ENCODE results near the gene LDLRAD3. TPM values are rescaled to one million over a fixed set of nuclear protein-coding genes. Genes with fewer than 3 reads are reported as not detected.

The LDLRAD3 gene
- total RNA-seq, 1 donor from 2014 or later: 14.9 TPM

GRCh38 chr11:35986947-35987346, 43.1 kb downstream of the LDLRAD3 start:
- Histone ChIP-seq H2AFZ (ENCODE audit: low read depth, low read length) (no peak overlapping the region), H3K36me3 (ENCODE audit: insufficient read depth, low read length) (no peaks in the 10 kb centered on the region), H3K4me3 (ENCODE audit: insufficient read depth, low read depth, low read length) (no peak overlapping the region), H3K4me2 (ENCODE audit: low read length) (no peak overlapping the region), H3K9me3 (ENCODE audit: insufficient read depth, low read depth, low read length) (no peaks in the 10 kb centered on the region), H3K27ac (ENCODE audit: low read depth, low read length) (no peak overlapping the region), H3K79me2 (ENCODE audit: insufficient read depth, low read length) (peaks cover 20% of the 10 kb centered on the region), H3K9ac (ENCODE audit: low read length) (no peak overlapping the region), H3K27me3 (ENCODE audit: insufficient read depth, low read length) (no peaks in the 10 kb centered on the region), H3K4me1 (ENCODE audit: insufficient read depth, low read length) (peaks cover 7% of the 10 kb centered on the region), H4K20me1 (ENCODE audit: insufficient read depth, low read length) (peaks cover 10% of the 10 kb centered on the region)
- TF ChIP-seq EZH2 (IDR thresholded peaks at IDR 0.05; ENCODE audit: insufficient read depth, low read length) (no peak), CTCF (IDR thresholded peaks at IDR 0.05; ENCODE audit: insufficient read depth, low read depth, low read length) (no peak)
- H3K4me1 Mint-ChIP-seq (ENCODE audit: low read depth, unreplicated experiment): peaks cover 23% of the 10 kb centered on the region
- H3K36me3 Mint-ChIP-seq (ENCODE audit: low read depth, unreplicated experiment): peaks cover 3% of the 10 kb centered on the region
- peaks cover 7% of the 10 kb centered on the region for H3K9me3 Mint-ChIP-seq (ENCODE audit: unreplicated experiment)
- no peak for FAIRE-seq
- DNase-seq (ENCODE audit: low read depth): no peak
- H3K27ac Mint-ChIP-seq (ENCODE audit: unreplicated experiment): no peak overlapping the region
- H3K4me3 Mint-ChIP-seq (ENCODE audit: unreplicated experiment): no peak overlapping the region
- H3K27me3 Mint-ChIP-seq (ENCODE audit: low read depth, unreplicated experiment): no peaks in the 10 kb centered on the region

- Histone ChIP-seq H3K79me2 (ENCODE audit: insufficient read depth, low read length) (peaks cover 14% of the 10 kb centered on the region), H3K4me2 (ENCODE audit: low read length) (no peak overlapping the region), H3K4me3 (ENCODE audit: insufficient read depth, low read depth, low read length) (no peak overlapping the region), H4K20me1 (ENCODE audit: insufficient read depth, low read length) (peaks cover 10% of the 10 kb centered on the region), H3K4me1 (ENCODE audit: insufficient read depth, low read length) (peaks cover 7% of the 10 kb centered on the region), H3K27me3 (ENCODE audit: insufficient read depth, low read length) (no peaks in the 10 kb centered on the region), H3K9me3 (ENCODE audit: insufficient read depth, low read depth, low read length) (no peaks in the 10 kb centered on the region), H3K36me3 (ENCODE audit: insufficient read depth, low read length) (no peaks in the 10 kb centered on the region), H2AFZ (ENCODE audit: low read depth, low read length) (no peak overlapping the region), H3K27ac (ENCODE audit: low read depth, low read length) (no peak overlapping the region), H3K9ac (ENCODE audit: low read length) (no peak overlapping the region)
- Mint-ChIP-seq H3K27me3 (ENCODE audit: low read depth, unreplicated experiment) (no peaks in the 10 kb centered on the region), H3K4me1 (ENCODE audit: low read depth, unreplicated experiment) (peaks cover 22% of the 10 kb centered on the region), H3K4me3 (ENCODE audit: unreplicated experiment) (no peak overlapping the region), H3K36me3 (ENCODE audit: low read depth, unreplicated experiment) (no peaks in the 10 kb centered on the region), H3K27ac (ENCODE audit: unreplicated experiment) (no peak overlapping the region), H3K9me3 (ENCODE audit: unreplicated experiment) (peaks cover 7% of the 10 kb centered on the region)
- no peak for FAIRE-seq
- DNase-seq (ENCODE audit: low read depth): peak; percentile 20
- TF ChIP-seq CTCF (IDR thresholded peaks at IDR 0.05; ENCODE audit: insufficient read depth, low read depth, low read length) (no peak), EZH2 (IDR thresholded peaks at IDR 0.05; ENCODE audit: insufficient read depth, low read length) (no peak)
These were observed 46.3 kb downstream of the LDLRAD3 start for GRCh38 chr11:35990170-35990569.

GRCh38 chr11:35990816-35991215, 47.0 kb downstream of the LDLRAD3 start:
- no peak for TF ChIP-seq CTCF (IDR thresholded peaks at IDR 0.05; ENCODE audit: insufficient read depth, low read depth, low read length)
- TF ChIP-seq EZH2 (IDR thresholded peaks at IDR 0.05; ENCODE audit: insufficient read depth, low read length): no peak
- peaks cover 10% of the 10 kb centered on the region for H4K20me1 ChIP-seq (ENCODE audit: insufficient read depth, low read length)
- no peak overlapping the region for H3K27ac ChIP-seq (ENCODE audit: low read depth, low read length)
- H3K27me3 Mint-ChIP-seq (ENCODE audit: low read depth, unreplicated experiment): no peaks in the 10 kb centered on the region
- H3K4me1 ChIP-seq (ENCODE audit: insufficient read depth, low read length): peaks cover 7% of the 10 kb centered on the region
- H3K9me3 Mint-ChIP-seq (ENCODE audit: unreplicated experiment): peaks cover 7% of the 10 kb centered on the region
- DNase-seq (ENCODE audit: low read depth) (no peak), FAIRE-seq (no peak)
- H3K4me3 ChIP-seq (ENCODE audit: insufficient read depth, low read depth, low read length): no peak overlapping the region
- no peak overlapping the region for H3K9ac ChIP-seq (ENCODE audit: low read length)
- H3K27ac Mint-ChIP-seq (ENCODE audit: unreplicated experiment): no peak overlapping the region
- no peak overlapping the region for H2AFZ ChIP-seq (ENCODE audit: low read depth, low read length)
- H3K36me3 Mint-ChIP-seq (ENCODE audit: low read depth, unreplicated experiment): no peaks in the 10 kb centered on the region
- H3K79me2 ChIP-seq (ENCODE audit: insufficient read depth, low read length): peaks cover 14% of the 10 kb centered on the region
- H3K9me3 ChIP-seq (ENCODE audit: insufficient read depth, low read depth, low read length): no peaks in the 10 kb centered on the region
- H3K4me3 Mint-ChIP-seq (ENCODE audit: unreplicated experiment): no peak overlapping the region
- no peaks in the 10 kb centered on the region for H3K36me3 ChIP-seq (ENCODE audit: insufficient read depth, low read length)
- H3K27me3 ChIP-seq (ENCODE audit: insufficient read depth, low read length): no peaks in the 10 kb centered on the region
- H3K4me1 Mint-ChIP-seq (ENCODE audit: low read depth, unreplicated experiment): peaks cover 22% of the 10 kb centered on the region
- no peak overlapping the region for H3K4me2 ChIP-seq (ENCODE audit: low read length)
